ENCODE data around the gene IL9R.

The IL9R gene, protein sequence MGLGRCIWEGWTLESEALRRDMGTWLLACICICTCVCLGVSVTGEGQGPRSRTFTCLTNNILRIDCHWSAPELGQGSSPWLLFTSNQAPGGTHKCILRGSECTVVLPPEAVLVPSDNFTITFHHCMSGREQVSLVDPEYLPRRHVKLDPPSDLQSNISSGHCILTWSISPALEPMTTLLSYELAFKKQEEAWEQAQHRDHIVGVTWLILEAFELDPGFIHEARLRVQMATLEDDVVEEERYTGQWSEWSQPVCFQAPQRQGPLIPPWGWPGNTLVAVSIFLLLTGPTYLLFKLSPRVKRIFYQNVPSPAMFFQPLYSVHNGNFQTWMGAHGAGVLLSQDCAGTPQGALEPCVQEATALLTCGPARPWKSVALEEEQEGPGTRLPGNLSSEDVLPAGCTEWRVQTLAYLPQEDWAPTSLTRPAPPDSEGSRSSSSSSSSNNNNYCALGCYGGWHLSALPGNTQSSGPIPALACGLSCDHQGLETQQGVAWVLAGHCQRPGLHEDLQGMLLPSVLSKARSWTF

DNA sequence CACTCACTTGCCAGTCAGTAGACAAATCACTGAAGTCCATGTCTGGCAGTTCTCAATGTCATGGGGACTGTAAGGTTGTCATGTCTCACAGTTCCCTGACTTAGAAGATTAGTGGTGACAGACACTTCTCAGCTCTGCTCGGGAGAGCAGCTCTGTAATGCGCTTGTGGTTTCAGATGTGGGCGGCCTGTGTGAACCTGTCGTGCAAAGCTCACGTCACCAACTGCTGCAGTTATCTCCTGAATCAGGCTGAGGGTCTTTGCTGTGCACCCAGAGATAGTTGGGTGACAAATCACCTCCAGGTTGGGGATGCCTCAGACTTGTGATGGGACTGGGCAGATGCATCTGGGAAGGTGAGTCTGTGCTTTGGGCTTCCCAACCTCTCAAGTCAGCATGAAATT is at the start of gene IL9R:
IL9R (plus strand) TSS at position 261 of the 400 bp plus-strand sequence; CDS start at position 325, 64 bp downstream.
- peaks cover 5% of the 10 kb centered on the region for H3K27me3 ChIP-seq (ENCODE audit: insufficient read depth, low read length)
- no peaks in the 10 kb centered on the region for H3K36me3 ChIP-seq (ENCODE audit: insufficient read depth, low read length)
- H2AFZ ChIP-seq (ENCODE audit: low read depth, low read length) = no peak within 1 kb of the TSS
- H3K9me3 ChIP-seq (ENCODE audit: low read length) = no peaks in the 10 kb centered on the region
- H3K4me1 ChIP-seq (ENCODE audit: insufficient read depth, low read length) = no peaks in the 10 kb centered on the region
- no peak within 1 kb of the TSS for H3K4me3 ChIP-seq (ENCODE audit: low read length)

DNA sequence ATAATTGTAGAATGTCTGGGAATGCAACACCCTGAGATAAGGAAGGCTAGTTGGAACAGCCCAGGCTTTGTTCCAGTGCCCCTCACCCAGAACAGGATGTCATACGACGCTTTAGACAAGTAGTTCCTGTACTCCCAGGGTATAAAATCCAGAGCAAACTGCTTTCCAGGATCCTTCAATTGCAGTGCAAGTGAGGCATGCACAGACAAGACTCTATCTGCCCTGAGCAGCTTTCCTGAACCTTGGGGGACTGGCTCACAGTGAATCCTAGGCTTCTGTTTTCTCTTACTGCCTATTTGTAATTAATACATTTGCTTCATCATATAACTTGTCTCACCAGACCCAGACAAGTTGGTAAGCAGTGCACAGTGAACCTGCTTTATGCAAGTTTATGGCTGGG is 48.4 kb upstream of the IL9R start:
- H2AFZ ChIP-seq (ENCODE audit: low read depth, low read length) = no peak overlapping the region
- H3K9me3 ChIP-seq (ENCODE audit: low read length) = no peaks in the 10 kb centered on the region
- no peaks in the 10 kb centered on the region for H3K4me1 ChIP-seq (ENCODE audit: insufficient read depth, low read length)
- H3K36me3 ChIP-seq (ENCODE audit: insufficient read depth, low read length) = no peaks in the 10 kb centered on the region
- no peaks in the 10 kb centered on the region for H3K27me3 ChIP-seq (ENCODE audit: insufficient read depth, low read length)
- no peak overlapping the region for H3K4me3 ChIP-seq (ENCODE audit: low read length)

DNA sequence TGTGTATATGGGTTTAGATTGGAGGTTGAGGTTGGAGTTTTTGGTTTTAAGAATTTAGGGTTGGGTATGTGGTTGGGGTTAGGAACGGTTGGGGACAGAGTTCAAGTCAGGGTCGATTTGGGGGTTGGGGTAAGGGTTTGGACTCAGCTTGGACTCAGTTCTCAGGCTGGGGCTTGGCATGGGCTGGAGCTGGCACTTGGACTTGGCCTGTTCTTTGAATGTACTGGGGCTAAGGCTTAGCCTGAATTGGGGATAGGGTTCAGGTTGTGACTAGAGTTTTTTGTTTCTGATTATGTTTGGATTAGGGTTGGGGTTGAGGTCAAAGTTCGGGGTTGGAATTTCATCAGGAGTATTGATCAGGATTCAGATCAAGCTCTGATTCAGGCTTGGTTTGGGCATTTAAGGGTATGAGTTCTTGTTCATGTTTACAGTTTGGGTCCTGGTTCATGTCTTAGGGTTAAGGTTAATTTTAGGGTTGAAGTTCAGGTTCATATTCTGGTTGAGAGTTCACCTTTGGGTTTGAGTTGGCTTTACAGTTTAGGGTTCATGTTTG is 46.2 kb upstream of the IL9R start:
- H3K4me3 ChIP-seq (ENCODE audit: low read length) = no peak overlapping the region
- no peak overlapping the region for H2AFZ ChIP-seq (ENCODE audit: low read depth, low read length)
- no peaks in the 10 kb centered on the region for H3K9me3 ChIP-seq (ENCODE audit: low read length)
- no peaks in the 10 kb centered on the region for H3K36me3 ChIP-seq (ENCODE audit: insufficient read depth, low read length)
- H3K4me1 ChIP-seq (ENCODE audit: insufficient read depth, low read length) = no peaks in the 10 kb centered on the region
- H3K27me3 ChIP-seq (ENCODE audit: insufficient read depth, low read length) = no peaks in the 10 kb centered on the region

DNA sequence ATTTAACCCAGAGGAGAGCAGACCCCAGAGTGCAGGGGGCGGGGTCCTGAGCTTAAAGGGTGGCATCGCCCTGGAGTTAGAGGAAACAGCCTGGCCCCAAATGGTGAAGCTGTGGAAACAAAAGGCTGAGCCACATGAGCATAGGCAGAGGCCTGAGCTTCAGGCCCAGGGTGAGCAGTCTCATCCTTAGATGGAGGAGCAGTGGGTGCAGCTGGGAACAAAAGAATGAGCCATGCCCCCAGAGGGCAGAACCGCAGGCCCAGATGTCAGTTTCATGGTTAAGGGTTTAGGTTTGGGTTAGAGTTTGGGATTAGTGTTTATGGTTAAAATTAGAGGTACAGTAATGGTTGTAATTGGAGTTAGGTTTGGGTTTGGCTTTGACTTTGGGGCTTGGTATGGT is 44.4 kb upstream of the IL9R start:
- H3K36me3 ChIP-seq (ENCODE audit: insufficient read depth, low read length) = no peaks in the 10 kb centered on the region
- no peak overlapping the region for H2AFZ ChIP-seq (ENCODE audit: low read depth, low read length)
- no peaks in the 10 kb centered on the region for H3K4me1 ChIP-seq (ENCODE audit: insufficient read depth, low read length)
- no peak overlapping the region for H3K4me3 ChIP-seq (ENCODE audit: low read length)
- H3K27me3 ChIP-seq (ENCODE audit: insufficient read depth, low read length) = no peaks in the 10 kb centered on the region
- no peaks in the 10 kb centered on the region for H3K9me3 ChIP-seq (ENCODE audit: low read length)

DNA sequence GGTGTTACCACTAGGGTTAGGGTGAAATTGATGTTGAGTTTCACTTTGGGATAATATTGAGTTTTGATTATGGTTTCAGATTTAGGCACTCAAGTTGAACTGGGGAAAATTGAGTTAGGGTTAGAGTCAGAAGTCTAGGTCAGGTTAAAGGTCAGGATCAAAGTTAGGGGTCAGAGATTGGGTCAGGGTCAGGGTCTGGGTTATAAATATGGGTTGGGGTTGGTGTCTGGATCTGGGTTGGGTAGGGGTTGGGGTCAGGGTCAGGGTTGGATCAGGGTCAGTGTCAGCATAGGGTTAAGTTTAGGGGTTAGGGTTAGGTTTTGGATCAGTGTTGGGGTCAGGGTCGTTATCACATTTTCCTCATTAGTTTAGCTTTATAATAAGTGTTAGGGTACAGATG is 42.7 kb upstream of the IL9R start:
- no peak overlapping the region for H2AFZ ChIP-seq (ENCODE audit: low read depth, low read length)
- H3K9me3 ChIP-seq (ENCODE audit: low read length) = no peaks in the 10 kb centered on the region
- H3K4me1 ChIP-seq (ENCODE audit: insufficient read depth, low read length) = no peaks in the 10 kb centered on the region
- H3K27me3 ChIP-seq (ENCODE audit: insufficient read depth, low read length) = peaks cover 3% of the 10 kb centered on the region
- H3K4me3 ChIP-seq (ENCODE audit: low read length) = no peak overlapping the region
- no peaks in the 10 kb centered on the region for H3K36me3 ChIP-seq (ENCODE audit: insufficient read depth, low read length)

DNA sequence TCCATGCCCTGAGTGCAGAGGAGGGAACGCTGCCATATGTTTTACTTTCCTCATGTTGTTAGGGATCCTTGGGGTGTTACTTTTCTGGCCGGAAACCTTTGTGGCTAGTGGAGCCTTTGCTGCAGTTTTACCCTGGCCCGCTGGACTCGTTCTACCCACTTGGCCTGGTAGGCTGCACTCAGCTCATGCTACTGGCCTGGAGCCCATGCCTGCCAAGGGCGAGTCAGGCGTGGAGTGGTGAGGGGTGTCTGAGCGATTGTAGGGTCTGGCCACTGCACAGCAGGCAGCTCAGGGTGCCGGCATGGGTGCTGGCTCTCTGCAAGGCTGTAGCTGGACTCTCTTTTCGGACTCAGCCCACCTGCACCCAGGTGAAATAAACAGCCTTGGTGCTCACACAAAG is 41.4 kb upstream of the IL9R start:
- Histone ChIP-seq H3K27me3 (ENCODE audit: insufficient read depth, low read length) (peaks cover 3% of the 10 kb centered on the region), H3K36me3 (ENCODE audit: insufficient read depth, low read length) (no peaks in the 10 kb centered on the region), H3K4me3 (ENCODE audit: low read length) (no peak overlapping the region), H3K4me1 (ENCODE audit: insufficient read depth, low read length) (no peaks in the 10 kb centered on the region), H2AFZ (ENCODE audit: low read depth, low read length) (no peak overlapping the region), H3K9me3 (ENCODE audit: low read length) (no peaks in the 10 kb centered on the region)

DNA sequence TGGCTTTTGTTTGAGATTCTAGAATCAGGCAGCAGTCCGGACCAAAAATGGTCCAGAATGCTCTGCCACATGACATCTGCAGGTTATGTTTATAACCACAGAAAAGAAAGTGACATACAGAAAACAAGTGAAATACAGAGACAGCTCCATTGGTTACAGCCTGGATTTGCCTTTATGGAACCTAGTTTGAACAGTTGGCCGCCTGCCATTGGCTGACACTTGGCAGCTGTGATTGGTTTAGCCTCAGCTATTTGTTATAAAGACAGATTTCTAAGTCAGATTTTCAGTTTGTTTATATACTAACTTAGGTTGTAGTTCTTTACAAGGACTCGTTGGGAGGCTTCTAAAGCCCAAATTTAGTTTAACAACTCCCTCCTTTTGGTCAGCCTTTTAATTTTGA is 40.8 kb upstream of the IL9R start:
- H2AFZ ChIP-seq (ENCODE audit: low read depth, low read length) = no peak overlapping the region
- H3K27me3 ChIP-seq (ENCODE audit: insufficient read depth, low read length) = peaks cover 5% of the 10 kb centered on the region
- no peaks in the 10 kb centered on the region for H3K4me1 ChIP-seq (ENCODE audit: insufficient read depth, low read length)
- no peak overlapping the region for H3K4me3 ChIP-seq (ENCODE audit: low read length)
- H3K36me3 ChIP-seq (ENCODE audit: insufficient read depth, low read length) = no peaks in the 10 kb centered on the region
- no peaks in the 10 kb centered on the region for H3K9me3 ChIP-seq (ENCODE audit: low read length)

DNA sequence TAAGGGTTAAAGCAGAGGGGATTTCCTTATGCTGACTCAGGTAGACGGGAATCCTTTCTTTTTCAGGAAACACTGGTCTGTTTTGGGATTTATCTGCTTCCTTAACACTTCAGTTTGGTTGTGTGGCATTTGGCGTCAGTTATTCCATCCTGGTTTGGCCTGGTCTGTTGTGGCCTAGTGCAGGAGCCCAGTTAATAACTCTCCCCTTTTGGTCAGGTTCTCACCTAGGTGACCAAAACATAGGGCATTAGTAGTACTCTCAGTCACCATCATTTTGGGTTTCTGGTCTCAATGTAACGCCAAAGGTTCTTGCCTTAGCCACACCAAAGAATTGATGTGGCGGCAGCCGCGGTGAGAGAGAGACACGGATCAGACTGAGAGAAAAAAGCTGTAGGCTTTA is 39.7 kb upstream of the IL9R start:
- no peaks in the 10 kb centered on the region for H3K9me3 ChIP-seq (ENCODE audit: low read length)
- H3K4me1 ChIP-seq (ENCODE audit: insufficient read depth, low read length) = no peaks in the 10 kb centered on the region
- H3K27me3 ChIP-seq (ENCODE audit: insufficient read depth, low read length) = peaks cover 8% of the 10 kb centered on the region
- no peak overlapping the region for H2AFZ ChIP-seq (ENCODE audit: low read depth, low read length)
- no peaks in the 10 kb centered on the region for H3K36me3 ChIP-seq (ENCODE audit: insufficient read depth, low read length)
- H3K4me3 ChIP-seq (ENCODE audit: low read length) = no peak overlapping the region

DNA sequence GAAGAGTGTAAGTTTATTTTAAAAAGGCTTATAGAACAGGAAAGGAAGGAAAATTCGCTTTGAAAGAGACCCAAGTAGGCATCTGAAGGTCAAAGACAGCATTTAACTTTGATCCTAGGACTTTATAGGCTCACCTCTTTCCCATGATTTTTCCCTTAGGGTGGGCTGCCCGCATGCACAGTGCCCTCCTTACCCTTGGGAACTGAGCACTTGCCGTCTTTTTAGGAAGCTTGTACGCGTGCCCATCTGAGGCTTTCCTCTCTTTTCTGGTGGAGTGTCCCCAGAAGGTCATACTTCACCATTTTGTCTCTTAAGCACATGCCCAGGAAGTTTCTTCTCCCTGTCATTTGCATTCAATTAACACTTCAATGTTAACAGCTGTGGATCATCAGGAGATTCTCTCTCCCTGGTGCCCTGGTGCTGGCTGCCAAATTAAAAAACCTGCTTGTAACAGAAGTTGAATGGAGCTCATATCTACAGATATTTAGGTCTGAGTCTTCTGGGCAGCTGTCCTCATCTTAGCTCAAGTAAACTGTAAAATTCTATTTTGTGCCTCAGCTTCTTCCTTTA is 38.4 kb upstream of the IL9R start:
- H2AFZ ChIP-seq (ENCODE audit: low read depth, low read length) = no peak overlapping the region
- H3K9me3 ChIP-seq (ENCODE audit: low read length) = no peaks in the 10 kb centered on the region
- no peak overlapping the region for H3K4me3 ChIP-seq (ENCODE audit: low read length)
- H3K4me1 ChIP-seq (ENCODE audit: insufficient read depth, low read length) = no peaks in the 10 kb centered on the region
- H3K36me3 ChIP-seq (ENCODE audit: insufficient read depth, low read length) = no peaks in the 10 kb centered on the region
- H3K27me3 ChIP-seq (ENCODE audit: insufficient read depth, low read length) = peaks cover 8% of the 10 kb centered on the region

DNA sequence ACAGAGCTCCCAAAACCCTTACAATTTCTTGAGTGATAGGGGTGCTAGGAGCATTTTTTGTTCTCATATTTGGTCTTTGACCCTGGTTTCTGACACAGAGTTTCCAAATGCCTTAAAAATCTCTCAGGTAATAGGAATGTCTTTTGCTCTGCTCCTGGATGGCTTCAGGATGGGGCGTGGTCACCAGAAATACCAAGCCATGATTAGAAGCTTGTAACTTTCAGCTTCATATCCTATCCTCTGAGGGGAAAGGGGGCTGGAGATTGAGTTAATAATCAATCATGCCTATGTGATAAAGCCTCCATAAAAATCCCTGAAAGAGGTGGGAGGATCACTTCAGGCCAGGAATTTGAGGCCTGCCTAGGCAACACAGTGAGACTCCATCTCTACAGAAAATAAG is 34.6 kb upstream of the IL9R start:
- H3K36me3 ChIP-seq (ENCODE audit: insufficient read depth, low read length) = no peaks in the 10 kb centered on the region
- no peaks in the 10 kb centered on the region for H3K4me1 ChIP-seq (ENCODE audit: insufficient read depth, low read length)
- no peak overlapping the region for H2AFZ ChIP-seq (ENCODE audit: low read depth, low read length)
- no peaks in the 10 kb centered on the region for H3K9me3 ChIP-seq (ENCODE audit: low read length)
- peaks cover 8% of the 10 kb centered on the region for H3K27me3 ChIP-seq (ENCODE audit: insufficient read depth, low read length)
- no peak overlapping the region for H3K4me3 ChIP-seq (ENCODE audit: low read length)

DNA sequence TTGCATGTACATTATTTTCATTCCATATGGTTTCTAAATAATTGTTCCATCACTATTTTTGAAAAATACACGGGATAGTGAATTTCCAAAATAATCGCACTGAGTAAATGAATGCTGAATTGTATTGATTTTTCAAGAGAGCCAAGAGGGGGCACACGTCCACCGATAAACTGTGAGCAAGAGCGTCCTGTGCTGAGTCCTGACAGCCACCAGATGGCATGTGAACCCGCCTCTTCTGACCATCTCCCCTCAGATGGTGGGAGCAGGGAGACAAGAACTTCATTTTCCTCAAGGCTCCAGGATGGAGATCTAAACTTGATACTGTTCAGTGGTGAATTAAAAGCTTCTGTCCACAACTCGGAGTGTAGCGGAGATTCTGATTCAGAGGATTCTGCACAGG is 30.6 kb upstream of the IL9R start:
- H3K4me1 ChIP-seq (ENCODE audit: insufficient read depth, low read length) = no peaks in the 10 kb centered on the region
- H3K4me3 ChIP-seq (ENCODE audit: low read length) = no peak overlapping the region
- H2AFZ ChIP-seq (ENCODE audit: low read depth, low read length) = no peak overlapping the region
- no peaks in the 10 kb centered on the region for H3K36me3 ChIP-seq (ENCODE audit: insufficient read depth, low read length)
- no peaks in the 10 kb centered on the region for H3K9me3 ChIP-seq (ENCODE audit: low read length)
- peaks cover under 1% of the 10 kb centered on the region for H3K27me3 ChIP-seq (ENCODE audit: insufficient read depth, low read length)

DNA sequence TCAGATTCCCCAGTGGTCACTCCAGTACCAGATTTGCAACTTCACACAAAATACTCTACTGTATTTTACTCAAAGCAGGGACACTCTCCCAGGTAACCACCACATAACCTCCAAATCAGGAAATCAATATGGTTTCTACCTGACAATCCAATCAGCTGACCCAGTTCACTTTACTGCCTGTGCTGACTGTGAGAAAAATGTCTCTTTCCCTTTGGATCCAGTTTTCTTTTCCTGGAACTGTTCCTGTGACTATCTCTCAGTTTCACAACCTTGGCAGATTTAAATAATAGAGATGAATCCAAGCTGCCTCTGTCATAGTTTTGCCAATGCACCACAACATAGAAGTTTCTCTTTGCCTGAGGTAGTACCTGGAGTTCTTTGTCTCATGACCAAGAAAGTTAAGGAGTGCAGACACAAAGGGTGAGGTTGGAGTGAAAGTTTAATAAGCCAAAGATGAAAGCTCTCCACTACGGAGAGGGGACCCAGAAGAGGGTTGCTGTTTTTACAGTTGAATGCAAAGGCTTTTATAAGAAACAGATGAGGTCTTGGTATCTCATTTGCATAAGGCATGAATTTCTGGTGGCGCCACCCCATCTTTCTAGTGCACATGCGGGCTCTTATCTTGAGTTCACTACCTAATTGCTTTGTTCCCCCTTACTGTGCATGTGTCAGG is 29.7 kb upstream of the IL9R start:
- Histone ChIP-seq H3K9me3 (ENCODE audit: low read length) (no peaks in the 10 kb centered on the region), H3K4me1 (ENCODE audit: insufficient read depth, low read length) (no peaks in the 10 kb centered on the region), H3K27me3 (ENCODE audit: insufficient read depth, low read length) (no peaks in the 10 kb centered on the region), H2AFZ (ENCODE audit: low read depth, low read length) (no peak overlapping the region), H3K4me3 (ENCODE audit: low read length) (no peak overlapping the region), H3K36me3 (ENCODE audit: insufficient read depth, low read length) (no peaks in the 10 kb centered on the region)

DNA sequence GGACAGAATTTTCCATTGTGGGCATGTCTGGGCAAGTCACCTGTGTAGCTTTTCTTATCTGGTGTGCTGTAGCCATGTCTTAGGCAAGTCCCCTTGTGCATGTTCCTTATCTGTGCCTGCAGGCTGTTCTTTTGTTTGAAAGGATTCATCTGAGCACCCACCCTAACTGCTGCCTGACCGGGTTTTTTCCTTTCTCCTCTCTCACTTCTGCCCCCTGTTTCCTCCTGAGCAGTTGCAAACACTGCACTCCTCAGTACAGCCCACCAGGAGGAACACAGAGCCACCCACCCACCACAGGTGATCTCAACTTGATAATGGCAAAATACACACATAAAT is 29.2 kb upstream of the IL9R start:
- Histone ChIP-seq H3K36me3 (ENCODE audit: insufficient read depth, low read length) (no peaks in the 10 kb centered on the region), H3K9me3 (ENCODE audit: low read length) (no peaks in the 10 kb centered on the region), H3K27me3 (ENCODE audit: insufficient read depth, low read length) (no peaks in the 10 kb centered on the region), H3K4me1 (ENCODE audit: insufficient read depth, low read length) (no peaks in the 10 kb centered on the region), H3K4me3 (ENCODE audit: low read length) (no peak overlapping the region), H2AFZ (ENCODE audit: low read depth, low read length) (no peak overlapping the region)
